H1 (cell line): ENCODE data around the gene TSEN2. TPM values are rescaled to one million over a fixed set of nuclear protein-coding genes. Genes with fewer than 3 reads are reported as not detected.

Experiments used
- CTCF ChIP-seq, 3 experiments: IDR thresholded peaks; 1 replicate in 2 of 3; 2 replicates in 1 of 3; pipeline versions ENCODE4 v1.5.1 to v1.6.1; 2011; ENCODE audit warnings: low read length in 3 of 3, mild to moderate bottlenecking in 3 of 3, inconsistent platforms in 2 of 3, low read depth in 1 of 3, moderate library complexity in 1 of 3; ENCODE audit not compliant: insufficient read depth in 1 of 3; ENCODE audit errors: control extremely low read depth in 1 of 3
- polyA plus RNA-seq, 7 experiments: library from polyadenylated mRNA; depleted of rRNA in 3 of 7; stranded (reverse) in 5 of 7; unstranded in 2 of 7; fragments of >200 nt in 5 of 7; fragments of 200-250 nt in 2 of 7; gene quantifications; 1 replicate in 5 of 7; 2 replicates in 1 of 7; 4 replicates in 1 of 7; pipeline versions ENCODE4 v1.2.1 to v1.2.3, GENCODE V29; 2011 to 2013; ENCODE audit warnings: missing spikeins in 2 of 7, mixed read lengths in 2 of 7
- total RNA-seq: library from RNA; stranded (reverse); fragmentation: NEBNext Ultra II Directional; extraction: Animal tissue kit (Norgen Biotek cat#: 25700); gene quantifications from 2 replicates; pipeline ENCODE4 v1.2.1, GENCODE V29; 2021

TSEN2 gene
- total and polyA plus RNA-seq, 2 of the 8 experiments (the other 6 are each of a cell fraction or from before 2014, with no cell fraction given), result 16.1 to 22.4 TPM

GRCh38 chr3:12495749-12496452 is 11.6 kb downstream of the TSEN2 start (continued):
- peak; percentile 44 to 69 (median 61) for TF ChIP-seq CTCF (IDR thresholded peaks at IDR 0.05; ENCODE audit: control extremely low read depth in 1 of 3, insufficient read depth in 1 of 3, low read depth in 1 of 3, low read length in 3 of 3)
